ENCODE measurements around the gene ZFYVE28. TPM values are rescaled to one million over a fixed set of nuclear protein-coding genes. Genes with fewer than 3 reads are reported as not detected.
A peak's percentile ranks its signal among the peaks of the same experiment; 100 is the strongest.

The ZFYVE28 gene
- total RNA-seq, 1 donor from 2014 or later: 5.1 TPM

DNA sequence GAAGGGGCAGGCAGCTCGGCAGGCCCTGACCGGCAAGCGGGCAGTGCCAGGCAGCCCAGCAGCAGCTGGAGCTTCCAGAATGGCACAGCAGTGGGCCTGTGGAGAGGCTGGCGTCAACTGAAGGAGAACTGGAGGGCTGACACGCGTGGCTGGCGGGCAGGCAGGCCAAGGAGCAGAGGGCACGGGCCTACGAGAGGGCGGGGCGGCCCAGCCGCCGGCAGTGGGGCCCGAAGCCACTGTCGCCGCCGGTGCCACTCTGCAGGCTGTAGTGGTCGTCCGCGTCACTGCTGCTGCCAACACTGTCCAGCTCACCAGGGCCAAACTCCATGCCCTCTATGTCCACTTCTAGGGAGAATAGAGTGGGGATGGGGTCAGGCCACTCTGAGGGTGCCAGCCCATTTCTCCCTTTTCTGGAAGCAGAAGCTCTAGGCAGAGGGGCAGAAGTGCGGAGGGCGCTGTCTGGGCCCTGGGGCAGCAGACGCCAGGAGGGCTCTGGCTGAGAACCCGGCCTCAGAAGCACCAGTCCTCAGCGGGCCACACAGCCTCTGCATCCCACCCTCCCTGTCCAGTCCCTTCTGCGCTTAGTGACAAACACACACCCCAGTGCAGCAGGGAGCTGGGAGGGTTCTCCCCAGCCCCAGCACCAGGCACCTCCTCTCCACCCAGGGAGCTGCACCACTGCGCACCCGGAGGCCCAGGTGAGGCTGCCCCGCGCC is 167.9 kb downstream of the ZFYVE28 start:
- Mint-ChIP-seq H3K4me3 (no peak overlapping the region), H3K9me3 (no peaks in the 10 kb centered on the region), H3K27me3 (ENCODE audit: insufficient read depth) (no peaks in the 10 kb centered on the region), H3K27ac (no peak overlapping the region), H3K36me3 (ENCODE audit: low read depth) (no peaks in the 10 kb centered on the region), H3K4me1 (ENCODE audit: low read depth) (peaks cover under 1% of the 10 kb centered on the region)
- intact Hi-C loops (cut with micrococcal nuclease): no loop called here
- DNase-seq (ENCODE audit: low spot score): peak; percentile 0

DNA sequence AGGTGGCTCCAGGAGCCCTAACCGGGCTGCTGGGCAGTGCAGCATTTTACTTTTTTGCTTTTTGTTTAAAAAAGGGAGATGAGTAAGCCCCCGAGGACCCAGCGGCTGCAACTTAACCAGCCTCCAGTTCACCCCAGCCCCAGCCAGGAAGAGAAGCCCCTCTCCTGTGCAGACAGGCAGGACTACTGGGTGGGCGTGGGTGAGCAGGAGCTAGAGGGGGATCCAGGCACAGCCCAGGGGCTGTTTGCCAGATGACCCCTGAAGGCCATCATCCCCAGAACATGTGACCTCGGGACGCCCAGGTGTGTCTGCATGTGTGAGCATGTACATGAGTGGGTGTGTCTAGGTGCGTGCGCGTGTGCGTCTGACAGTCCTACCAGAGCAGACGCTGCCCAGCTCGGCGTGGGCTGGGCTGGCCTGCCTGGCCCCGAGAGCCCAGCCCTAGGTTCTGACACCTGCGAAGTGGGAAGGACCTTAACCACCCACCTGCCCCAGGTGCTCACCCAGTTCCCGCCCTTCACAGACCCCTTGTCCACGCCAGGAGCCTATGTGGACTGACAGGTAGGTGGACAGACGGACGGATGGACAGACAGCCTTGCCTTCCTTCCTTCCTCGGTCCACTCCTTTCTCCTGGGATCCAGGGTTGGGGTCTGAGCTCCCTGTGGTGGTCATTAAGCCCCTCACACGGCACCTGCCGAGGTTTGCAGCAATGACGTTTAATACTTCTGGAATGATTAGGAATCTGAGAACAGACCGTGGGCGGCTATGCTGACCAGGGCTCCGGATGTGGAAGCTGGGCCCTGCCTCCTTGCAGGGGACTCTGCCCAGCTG is 168.7 kb downstream of the ZFYVE28 start:
- peaks cover 8% of the 10 kb centered on the region for H3K4me1 Mint-ChIP-seq (ENCODE audit: low read depth)
- no peaks in the 10 kb centered on the region for H3K27me3 Mint-ChIP-seq (ENCODE audit: insufficient read depth)
- H3K27ac Mint-ChIP-seq: no peak overlapping the region
- H3K4me3 Mint-ChIP-seq: no peak overlapping the region
- peak; percentile 0 for DNase-seq (ENCODE audit: low spot score)
- H3K9me3 Mint-ChIP-seq: no peaks in the 10 kb centered on the region
- intact Hi-C loops (cut with micrococcal nuclease): loop anchor here (10.0 kb wide), 1 partner anchor 565 kb away; the partner anchor contains the start of gene FAM53A
- no peaks in the 10 kb centered on the region for H3K36me3 Mint-ChIP-seq (ENCODE audit: low read depth)

DNA sequence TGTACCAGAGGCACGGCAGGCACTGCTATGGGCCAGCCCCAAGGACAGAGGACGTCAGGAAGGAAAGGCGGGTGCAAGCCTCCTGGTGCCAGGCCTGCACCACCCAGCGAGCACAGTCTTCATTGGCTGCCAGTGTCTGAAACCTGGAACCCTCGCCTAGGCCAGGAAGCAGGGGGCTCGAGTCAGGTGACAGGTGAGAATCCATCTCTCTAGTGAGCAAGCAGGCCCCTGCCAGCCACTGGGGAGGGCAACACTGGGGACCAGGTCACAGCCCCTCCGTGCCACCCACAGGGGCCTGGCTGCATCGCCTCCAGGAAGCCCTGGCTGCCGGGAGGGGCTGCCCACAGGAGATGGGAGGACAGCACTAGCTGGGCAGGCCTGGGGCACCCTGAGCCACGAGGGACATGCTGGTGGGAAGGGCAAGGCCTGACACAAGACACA is 169.6 kb downstream of the ZFYVE28 start:
- Mint-ChIP-seq H3K27me3 (ENCODE audit: insufficient read depth) (peaks cover 2% of the 10 kb centered on the region), H3K27ac (no peak overlapping the region), H3K9me3 (no peaks in the 10 kb centered on the region), H3K4me1 (ENCODE audit: low read depth) (peaks cover 10% of the 10 kb centered on the region), H3K36me3 (ENCODE audit: low read depth) (no peaks in the 10 kb centered on the region), H3K4me3 (no peak overlapping the region)
- intact Hi-C loops (cut with micrococcal nuclease): loop anchor here (10.0 kb wide), 1 partner anchor 564 kb away; the partner anchor contains the start of gene FAM53A
- DNase-seq (ENCODE audit: low spot score): peak; percentile 0

DNA sequence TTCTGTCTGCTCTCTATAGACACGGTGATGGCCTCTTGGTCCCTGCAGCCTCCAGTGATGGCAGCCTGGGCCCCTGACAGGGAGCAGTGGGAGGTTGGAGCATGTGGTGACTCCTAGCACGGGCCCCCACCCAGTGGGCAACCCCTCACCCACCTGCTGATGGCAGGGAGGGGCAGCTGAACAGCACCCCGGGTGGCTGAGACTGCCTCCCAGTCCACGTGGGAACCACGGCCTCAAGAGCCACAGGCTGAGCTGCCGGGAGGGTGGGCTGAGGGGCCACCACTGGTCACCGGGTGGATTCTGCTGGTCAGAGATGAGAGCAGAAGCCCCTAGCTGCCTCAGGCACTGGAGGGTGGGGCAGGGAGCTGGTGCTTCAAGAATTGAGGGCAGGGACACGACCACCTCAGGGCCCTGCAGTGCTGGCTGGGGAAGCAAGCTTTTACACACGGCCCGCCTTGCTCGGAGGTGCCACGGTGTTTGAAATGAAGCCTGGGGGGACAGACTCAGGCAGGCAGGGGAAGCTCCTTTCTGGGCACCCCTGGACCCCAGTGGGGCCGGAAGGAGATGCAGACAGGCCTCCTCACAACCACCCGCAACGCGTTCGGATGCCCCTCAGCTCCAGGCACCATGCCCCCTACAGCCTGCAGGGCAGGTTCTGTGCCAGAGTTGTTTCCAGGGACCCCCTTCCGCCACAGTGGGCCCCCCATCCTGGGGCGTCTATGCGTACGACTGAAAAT is 170.2 kb downstream of the ZFYVE28 start:
- no peak for DNase-seq (ENCODE audit: low spot score)
- Mint-ChIP-seq H3K4me1 (ENCODE audit: low read depth) (peaks cover 14% of the 10 kb centered on the region), H3K36me3 (ENCODE audit: low read depth) (no peaks in the 10 kb centered on the region), H3K27me3 (ENCODE audit: insufficient read depth) (peaks cover 2% of the 10 kb centered on the region), H3K4me3 (no peak overlapping the region), H3K27ac (no peak overlapping the region), H3K9me3 (no peaks in the 10 kb centered on the region)
- intact Hi-C loops (cut with micrococcal nuclease): loop anchor here (10.0 kb wide), 1 partner anchor 563 kb away; the partner anchor contains the start of gene FAM53A

DNA sequence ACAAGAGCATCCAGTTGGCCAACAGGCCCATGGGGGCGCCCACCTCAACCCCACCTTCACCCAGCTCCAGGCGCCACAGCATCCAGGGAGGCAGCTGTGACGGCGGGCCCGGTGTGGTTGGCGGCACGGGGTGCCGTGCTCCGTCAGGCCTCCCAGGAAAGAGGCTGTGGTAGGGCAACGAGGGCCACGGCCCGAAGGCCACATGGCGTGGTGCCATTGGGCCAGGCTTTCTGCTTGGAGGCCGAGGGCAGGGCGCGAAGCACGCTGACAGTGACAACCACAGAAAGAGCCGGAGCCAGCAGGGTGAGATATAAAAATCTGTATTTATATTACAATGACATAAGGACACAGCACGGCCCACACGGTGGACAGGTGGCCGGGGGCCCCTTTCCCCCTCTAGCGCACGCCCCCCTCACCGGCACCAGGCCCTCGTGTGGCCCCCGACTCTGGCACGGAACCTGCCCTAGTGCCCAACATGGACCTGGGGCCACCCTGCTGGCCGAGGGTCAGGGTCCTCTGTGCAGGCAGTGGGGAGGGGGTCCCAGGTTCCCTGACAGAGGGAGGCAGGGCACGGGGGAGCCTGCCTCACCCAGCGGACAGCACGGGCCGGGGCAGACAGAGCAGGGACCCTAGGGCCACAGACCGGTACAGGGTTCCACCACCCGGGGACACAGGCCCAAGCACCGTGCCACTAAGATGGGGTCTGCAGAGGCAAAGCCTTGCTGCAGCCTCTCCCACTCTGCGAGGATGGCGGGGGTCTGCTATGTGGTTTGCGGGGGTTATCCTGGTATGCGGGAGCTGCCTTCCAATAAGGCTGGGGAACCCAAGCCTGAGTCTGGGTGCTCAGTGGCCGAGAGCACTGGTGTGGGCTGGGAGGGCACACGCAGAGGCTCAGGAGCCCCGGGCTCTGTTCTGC is 171.1 kb downstream of the ZFYVE28 start:
- no peak for DNase-seq (ENCODE audit: low spot score)
- intact Hi-C loops (cut with micrococcal nuclease): loop anchor here (10.0 kb wide), 1 partner anchor 563 kb away; the partner anchor contains the start of gene FAM53A

DNA sequence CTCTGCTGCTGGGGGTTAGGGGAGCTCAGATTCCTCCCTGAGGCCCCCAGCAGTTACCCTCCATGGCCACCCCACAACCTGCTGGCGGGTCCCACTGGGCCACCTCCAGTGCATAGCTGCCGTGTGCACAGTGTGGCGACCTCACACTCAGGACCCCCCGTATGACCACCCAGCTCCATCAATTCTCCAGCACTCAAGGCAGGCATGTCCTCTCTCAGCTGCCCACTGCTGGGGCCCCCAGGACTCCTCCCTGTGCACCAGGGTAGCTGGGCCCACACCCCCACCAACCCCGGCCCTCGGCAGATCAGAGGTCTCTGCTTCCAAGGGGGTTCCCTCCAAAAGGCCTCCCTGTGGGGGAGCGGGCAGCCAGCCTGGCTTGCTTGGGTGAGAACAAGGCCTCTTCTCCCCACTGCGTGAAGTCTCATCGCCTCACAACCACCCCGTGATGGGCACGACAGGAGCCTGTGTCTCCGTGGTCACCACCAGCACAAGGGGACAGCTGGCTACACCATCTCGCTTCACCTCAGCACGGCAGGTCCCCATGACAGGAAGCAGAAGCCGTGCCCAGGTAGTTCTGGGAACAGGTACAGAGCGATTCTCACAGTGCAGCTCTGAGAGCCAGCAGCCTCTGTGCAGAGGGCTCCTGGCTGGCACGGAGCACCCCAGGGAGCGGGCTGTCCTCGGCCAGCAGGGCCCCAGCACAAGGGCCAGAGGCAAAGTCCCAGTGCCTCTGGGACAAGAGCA is 171.9 kb downstream of the ZFYVE28 start:
- no peak for DNase-seq (ENCODE audit: low spot score)
- H3K36me3 Mint-ChIP-seq (ENCODE audit: low read depth): no peaks in the 10 kb centered on the region
- H3K4me3 Mint-ChIP-seq: no peak overlapping the region
- no peak overlapping the region for H3K27ac Mint-ChIP-seq
- no peaks in the 10 kb centered on the region for H3K9me3 Mint-ChIP-seq
- peaks cover 14% of the 10 kb centered on the region for H3K4me1 Mint-ChIP-seq (ENCODE audit: low read depth)
- peaks cover 2% of the 10 kb centered on the region for H3K27me3 Mint-ChIP-seq (ENCODE audit: insufficient read depth)
- intact Hi-C loops (cut with micrococcal nuclease): loop anchor here (10.0 kb wide), 1 partner anchor 562 kb away; the partner anchor contains the start of gene FAM53A

More for the DNA sequence above, 171.1 kb downstream of the ZFYVE28 start:
- Mint-ChIP-seq H3K9me3 (no peaks in the 10 kb centered on the region), H3K27ac (no peak overlapping the region), H3K4me1 (ENCODE audit: low read depth) (peaks cover 14% of the 10 kb centered on the region), H3K4me3 (no peak overlapping the region), H3K27me3 (ENCODE audit: insufficient read depth) (peaks cover 2% of the 10 kb centered on the region), H3K36me3 (ENCODE audit: low read depth) (no peaks in the 10 kb centered on the region)

DNA sequence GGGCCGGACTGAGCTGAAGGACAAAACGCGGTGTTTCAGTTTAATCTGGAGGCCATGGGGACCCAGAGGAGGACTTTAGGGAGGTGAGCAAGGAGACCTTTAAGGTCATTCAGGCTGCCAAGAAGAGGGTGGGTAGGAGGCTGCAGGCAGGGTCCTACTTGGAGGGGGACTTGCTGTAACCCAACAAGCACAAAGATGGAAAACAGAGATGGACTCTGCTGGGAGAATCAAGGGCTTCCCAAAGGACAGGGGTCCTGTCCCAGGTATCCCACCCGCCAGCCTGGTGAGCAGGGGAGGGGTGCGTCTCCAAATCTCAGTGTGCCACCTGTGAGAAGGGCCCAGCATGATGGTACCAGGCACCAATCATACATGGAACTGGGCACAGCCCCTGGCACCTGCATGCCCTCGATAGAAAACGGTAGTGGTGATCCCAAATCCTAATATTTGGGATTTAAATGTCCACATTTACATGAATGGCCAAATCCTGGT is 172.6 kb downstream of the ZFYVE28 start:
- intact Hi-C loops (cut with micrococcal nuclease): loop anchor here (10.0 kb wide), 1 partner anchor 561 kb away; the partner anchor contains the start of gene FAM53A
- H3K36me3 Mint-ChIP-seq (ENCODE audit: low read depth): no peaks in the 10 kb centered on the region
- H3K27ac Mint-ChIP-seq: no peak overlapping the region
- peaks cover 2% of the 10 kb centered on the region for H3K27me3 Mint-ChIP-seq (ENCODE audit: insufficient read depth)
- H3K9me3 Mint-ChIP-seq: no peaks in the 10 kb centered on the region
- H3K4me3 Mint-ChIP-seq: no peak overlapping the region
- peaks cover 16% of the 10 kb centered on the region for H3K4me1 Mint-ChIP-seq (ENCODE audit: low read depth)
- no peak for DNase-seq (ENCODE audit: low spot score)

DNA sequence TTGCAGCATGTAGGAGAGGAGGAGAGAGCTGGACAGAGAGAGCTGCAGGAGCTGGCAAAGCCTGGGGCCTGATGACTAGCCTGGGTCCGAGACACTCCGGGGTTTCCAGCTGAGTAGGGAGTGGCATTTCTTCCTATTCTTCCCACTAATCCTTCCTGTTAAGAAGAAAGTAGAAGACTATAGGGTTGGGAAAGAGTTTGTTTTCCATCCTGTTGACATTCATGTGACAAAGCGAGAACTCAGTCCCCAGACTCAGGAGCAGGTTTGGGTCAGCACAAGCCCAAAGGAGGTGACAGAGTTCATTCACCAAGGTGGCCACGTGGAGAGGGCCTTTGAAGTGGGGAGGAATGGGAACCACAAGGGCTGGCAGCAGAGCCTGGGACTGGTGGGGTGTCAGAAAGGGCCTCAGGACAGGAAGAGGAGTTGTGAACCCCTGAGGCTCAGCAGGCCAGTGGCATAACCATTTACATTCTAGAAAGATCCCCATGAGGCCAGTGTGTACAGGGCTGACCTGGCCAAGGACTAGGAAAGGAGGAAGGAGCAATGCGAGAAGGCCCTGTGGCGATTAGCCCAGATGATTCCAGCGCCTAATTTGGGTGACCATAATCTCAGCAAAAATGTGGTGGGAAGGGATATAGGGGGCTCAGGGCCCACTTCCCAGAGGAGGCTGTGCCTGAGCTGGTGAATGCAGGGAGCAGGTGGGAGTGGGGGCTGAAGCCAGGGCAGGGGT is 173.2 kb downstream of the ZFYVE28 start:
- Mint-ChIP-seq H3K27me3 (ENCODE audit: insufficient read depth) (peaks cover 2% of the 10 kb centered on the region), H3K4me1 (ENCODE audit: low read depth) (peaks cover 22% of the 10 kb centered on the region), H3K36me3 (ENCODE audit: low read depth) (peaks cover 1% of the 10 kb centered on the region), H3K4me3 (no peak overlapping the region), H3K9me3 (no peaks in the 10 kb centered on the region), H3K27ac (no peak overlapping the region)
- intact Hi-C loops (cut with micrococcal nuclease): loop anchor here (10.0 kb wide), 1 partner anchor 560 kb away; the partner anchor contains the start of gene FAM53A
- DNase-seq (ENCODE audit: low spot score): no peak

DNA sequence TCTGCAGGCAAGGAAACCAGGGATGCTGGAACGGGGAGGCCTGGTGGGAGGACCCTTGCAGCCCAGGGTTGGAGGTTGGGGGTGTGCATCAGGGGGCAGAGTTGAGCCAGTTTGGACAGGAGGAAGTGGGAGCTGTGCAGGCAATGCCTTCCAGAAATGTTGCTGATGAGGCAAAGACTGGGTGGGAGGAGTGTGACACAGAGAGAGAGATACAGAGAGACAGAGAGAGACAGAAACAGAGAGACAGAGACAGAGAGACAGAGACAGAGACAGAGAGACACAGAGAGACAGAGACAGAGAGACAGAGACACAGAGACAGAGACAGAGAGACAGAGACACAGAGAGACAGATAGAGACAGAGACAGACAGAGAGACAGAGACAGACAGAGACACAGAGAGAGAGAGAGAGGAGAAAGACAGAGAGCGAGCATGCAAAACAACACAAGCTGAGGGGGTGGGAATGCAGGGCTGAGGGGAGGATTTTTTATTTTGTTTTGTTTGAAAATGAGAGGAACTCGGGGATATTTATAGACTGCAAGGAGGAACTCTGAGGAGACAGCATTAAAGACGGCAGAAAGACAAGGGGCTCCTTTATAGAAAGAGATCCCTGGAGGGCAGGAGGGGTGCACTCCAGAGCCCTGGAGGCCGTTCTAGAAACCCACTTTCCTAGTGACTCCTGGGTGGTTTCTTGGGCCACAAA is 174.6 kb downstream of the ZFYVE28 start:
- Mint-ChIP-seq H3K36me3 (ENCODE audit: low read depth) (peaks cover 11% of the 10 kb centered on the region), H3K4me1 (ENCODE audit: low read depth) (peaks cover 35% of the 10 kb centered on the region), H3K4me3 (no peak overlapping the region), H3K9me3 (no peaks in the 10 kb centered on the region), H3K27ac (peak overlapping the region; percentile 1), H3K27me3 (ENCODE audit: insufficient read depth) (peaks cover 2% of the 10 kb centered on the region)
- intact Hi-C loops (cut with micrococcal nuclease): loop anchor here (2.0 to 10.0 kb wide), 4 partner anchors 373 to 1048 kb away; partner anchors contain the start of genes FAM53A, FGFR3, NSD2 and RGS12
- no peak for DNase-seq (ENCODE audit: low spot score)

Data from activated T-helper 1 cell treated with anti-CD3 and anti-CD28 coated beads, Interleukin-12 subunit alpha, Interleukin-12 subunit beta, Interleukin-2, Interleukin-4 antibody, amounts not matched to agents 30 ng/mL and 10 ng/mL and 1 ng/mL, durations not matched to agents 14 hours and 24 hours and 36 hours (primary cell).